PC-3 (cell line): ENCODE results near the gene TBC1D21. TPM values are rescaled to one million over a fixed set of nuclear protein-coding genes. Genes with fewer than 3 reads are reported as not detected.

Experiments used
- ATAC-seq: fragments of 200-7000 bp; cut with Tn5 transposase; 2 replicates; pipeline ENCODE4 v1.9.1; 2020; ENCODE audit warnings: mild to moderate bottlenecking, moderate library complexity
- BruUV-seq: library from RNA; stranded (reverse); fragments of 400-500 nt; replicated peaks from 2 replicates; lab custom pipeline; 2021; lab: Mats Ljungman, UMichigan
- CTCF ChIA-PET: fragments of 300-600 bp; sonication (Branson Sonifier 250); formaldehyde crosslinking; loops from one replicate; lab custom pipeline; 2022; ENCODE audit warnings: antibody characterized with exemption; lab: Charles Lee
- POLR2A ChIA-PET: fragments of 300-600 bp; sonication (Branson Sonifier 250); formaldehyde crosslinking; loops from one replicate; lab custom pipeline; 2022; ENCODE audit warnings: antibody characterized with exemption; ENCODE audit not compliant: unreplicated experiment; lab: Charles Lee
- DNase-seq: peaks from one replicate; pipeline ENCODE4 v3.0.0-alpha.2; 2015
- H2AFZ ChIP-seq: fragments of 300-600 bp; sonication (generic); 2 replicates; pipeline ENCODE4 v1.6.0; 2016; ENCODE audit warnings: antibody characterized with exemption, low read length
- H3F3A ChIP-seq: fragments of 300-600 bp; sonication (generic); one replicate; pipeline ENCODE4 v1.6.0; 2017; ENCODE audit warnings: antibody characterized with exemption, low read length, control low read depth, mild to moderate bottlenecking; ENCODE audit not compliant: unreplicated experiment
- H3K27ac ChIP-seq: fragments of 300-600 bp; sonication (generic); 2 replicates; pipeline ENCODE4 v1.5.1; 2016; ENCODE audit warnings: mild to moderate bottlenecking, low read length
- H3K27me3 ChIP-seq: fragments of 300-600 bp; sonication (generic); 2 replicates; pipeline ENCODE4 v1.6.1; 2016; ENCODE audit warnings: low read length, mixed read lengths
- H3K36me3 ChIP-seq: fragments of 300-600 bp; sonication (generic); 2 replicates; pipeline ENCODE4 v1.6.1; 2016; ENCODE audit warnings: low read depth, mixed run types, low read length, mixed read lengths
- H3K4me1 ChIP-seq: fragments of 300-600 bp; sonication (generic); 2 replicates; pipeline ENCODE4 v1.5.1; 2016; ENCODE audit warnings: low read length; ENCODE audit not compliant: insufficient read depth
- H3K4me2 ChIP-seq: fragments of 300-600 bp; sonication (generic); 2 replicates; pipeline ENCODE4 v1.6.0; 2016; ENCODE audit warnings: low read length
- H3K4me3 ChIP-seq: fragments of 300-600 bp; sonication (generic); 2 replicates; pipeline ENCODE4 v1.5.1; 2016; ENCODE audit warnings: mild to moderate bottlenecking, low read length, mixed read lengths
- H3K79me2 ChIP-seq: fragments of 300-600 bp; sonication (generic); 2 replicates; pipeline ENCODE4 v1.6.1; 2017; ENCODE audit warnings: low read length, mixed read lengths
- H3K9ac ChIP-seq: fragments of 300-600 bp; sonication (generic); 2 replicates; pipeline ENCODE4 v1.6.0; 2016; ENCODE audit warnings: mild to moderate bottlenecking, low read length
- H3K9me2 ChIP-seq: fragments of 300-600 bp; sonication (generic); replicated peaks from 2 replicates; pipeline ENCODE4 v1.6.1; 2016; ENCODE audit warnings: mixed run types, low read length, mixed read lengths
- H3K9me3 ChIP-seq: fragments of 300-600 bp; sonication (generic); 2 replicates; pipeline ENCODE4 v1.6.1; 2016; ENCODE audit warnings: low read length, mixed read lengths
- H4K20me1 ChIP-seq: fragments of 300-600 bp; sonication (generic); 2 replicates; pipeline ENCODE4 v1.6.1; 2016; ENCODE audit warnings: low read length, mixed read lengths
- EZH2 ChIP-seq: fragments of 300-600 bp; sonication (generic); IDR thresholded peaks from one replicate; pipeline ENCODE4 v1.6.1; 2017; ENCODE audit warnings: antibody characterized with exemption, mild to moderate bottlenecking, low read length; ENCODE audit not compliant: unreplicated experiment
- EZH2phosphoT487 ChIP-seq: fragments of 300-600 bp; sonication (generic); IDR thresholded peaks from 2 replicates; pipeline ENCODE4 v1.6.1; 2018; ENCODE audit warnings: mild to moderate bottlenecking, antibody characterized with exemption, low read length, borderline replicate concordance
- intact Hi-C: fragments of 100-400 bp; cut with micrococcal nuclease; formaldehyde crosslinking; loops from 2 replicates; pipeline ENCODE4 v1.9.0; 2023
- total RNA-seq: library from RNA; depleted of rRNA; stranded (reverse); fragments of >200 nt; gene quantifications from 2 replicates; pipeline ENCODE4 v1.2.3, GENCODE V29; 2014
- TF ChIP-seq, protein P1 (sequence below): fragments of 300-600 bp; sonication (generic); conservative IDR thresholded peaks from 2 replicates; pipeline ENCODE4 v1.5.1; 2017; ENCODE audit warnings: antibody characterized with exemption, low read depth, mild to moderate bottlenecking, low read length

TBC1D21 gene
- total RNA-seq, 1 experiment from 2014 or later = not detected

GRCh38 chr15:73910522-73911303, 37.3 kb downstream of the TBC1D21 start:
- Histone ChIP-seq H3K4me2 (no peak overlapping the region), H3K27ac (no peak overlapping the region), H3K36me3 (peaks cover 32% of the 10 kb centered on the region), H3K4me3 (no peak overlapping the region), H3F3A (peaks cover 3% of the 10 kb centered on the region), H3K9me3 (no peaks in the 10 kb centered on the region), H3K79me2 (no peaks in the 10 kb centered on the region), H4K20me1 (no peaks in the 10 kb centered on the region), H2AFZ (no peak overlapping the region), H3K9me2 (no peaks in the 10 kb centered on the region), H3K4me1 (peaks cover 20% of the 10 kb centered on the region), H3K9ac (no peak overlapping the region), H3K27me3 (no peaks in the 10 kb centered on the region)
- BruUV-seq = no TSS peak
- CTCF ChIA-PET = no interaction called here
- no peak for ATAC-seq
- TF ChIP-seq, protein P1, sequence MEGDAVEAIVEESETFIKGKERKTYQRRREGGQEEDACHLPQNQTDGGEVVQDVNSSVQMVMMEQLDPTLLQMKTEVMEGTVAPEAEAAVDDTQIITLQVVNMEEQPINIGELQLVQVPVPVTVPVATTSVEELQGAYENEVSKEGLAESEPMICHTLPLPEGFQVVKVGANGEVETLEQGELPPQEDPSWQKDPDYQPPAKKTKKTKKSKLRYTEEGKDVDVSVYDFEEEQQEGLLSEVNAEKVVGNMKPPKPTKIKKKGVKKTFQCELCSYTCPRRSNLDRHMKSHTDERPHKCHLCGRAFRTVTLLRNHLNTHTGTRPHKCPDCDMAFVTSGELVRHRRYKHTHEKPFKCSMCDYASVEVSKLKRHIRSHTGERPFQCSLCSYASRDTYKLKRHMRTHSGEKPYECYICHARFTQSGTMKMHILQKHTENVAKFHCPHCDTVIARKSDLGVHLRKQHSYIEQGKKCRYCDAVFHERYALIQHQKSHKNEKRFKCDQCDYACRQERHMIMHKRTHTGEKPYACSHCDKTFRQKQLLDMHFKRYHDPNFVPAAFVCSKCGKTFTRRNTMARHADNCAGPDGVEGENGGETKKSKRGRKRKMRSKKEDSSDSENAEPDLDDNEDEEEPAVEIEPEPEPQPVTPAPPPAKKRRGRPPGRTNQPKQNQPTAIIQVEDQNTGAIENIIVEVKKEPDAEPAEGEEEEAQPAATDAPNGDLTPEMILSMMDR = no peak
- no peak for TF ChIP-seq EZH2
- no peak for TF ChIP-seq EZH2phosphoT487
- POLR2A ChIA-PET = no interaction called here
- DNase-seq = no peak
- intact Hi-C loops = no loop called here

DNA sequence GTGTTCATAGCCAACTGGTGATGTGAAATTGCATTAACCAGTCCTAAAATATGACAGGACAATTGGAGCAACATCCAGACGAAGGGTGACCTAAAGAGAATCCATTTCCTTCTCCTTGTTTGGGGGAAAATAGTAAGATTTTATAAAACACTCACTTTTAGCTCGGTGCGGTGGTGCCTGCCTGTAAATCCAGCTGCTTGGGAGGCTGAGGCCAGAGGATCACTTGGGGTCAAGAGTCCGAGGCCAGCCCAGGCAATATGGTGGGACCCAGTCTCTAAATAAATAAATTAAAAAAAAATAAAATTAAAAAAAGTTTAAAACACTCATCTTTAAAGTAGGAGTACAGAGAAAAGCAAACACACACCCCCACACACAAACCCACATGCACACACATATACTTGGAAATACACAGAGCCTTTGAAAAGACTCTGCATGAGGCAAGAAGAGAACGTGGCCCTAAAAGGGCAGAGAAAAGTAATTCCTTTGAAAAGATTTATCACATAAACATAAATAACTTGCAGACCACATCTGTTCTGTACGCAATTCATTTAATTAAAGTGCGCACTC, 38.7 kb downstream of the TBC1D21 start:
- Histone ChIP-seq H4K20me1 (no peaks in the 10 kb centered on the region), H3F3A (peaks cover 8% of the 10 kb centered on the region), H3K36me3 (peaks cover 43% of the 10 kb centered on the region), H3K4me2 (no peak overlapping the region), H2AFZ (no peak overlapping the region), H3K9me2 (no peaks in the 10 kb centered on the region), H3K4me3 (no peak overlapping the region), H3K27ac (no peak overlapping the region), H3K27me3 (no peaks in the 10 kb centered on the region), H3K4me1 (peaks cover 32% of the 10 kb centered on the region), H3K79me2 (peaks cover 7% of the 10 kb centered on the region; the same call in 1 of the 2 replicates), H3K9ac (no peak overlapping the region), H3K9me3 (no peaks in the 10 kb centered on the region)
- POLR2A ChIA-PET = interaction anchor here (0.5 kb wide), 1 partner anchor 265 kb away, joined by 13 read pairs; no protein-coding TSS in a partner anchor
- ATAC-seq (no peak), DNase-seq (no peak)
- no TSS peak for BruUV-seq
- intact Hi-C loops = no loop called here
- TF ChIP-seq, protein P1 = no peak
- CTCF ChIA-PET = no interaction called here

- intact Hi-C loops = loop anchor here (2.0 kb wide), 1 partner anchor 39 kb away; no protein-coding TSS in a partner anchor
- Histone ChIP-seq H3K4me3 (no peak overlapping the region), H3K36me3 (peaks cover 41% of the 10 kb centered on the region), H3K9me3 (no peaks in the 10 kb centered on the region), H3K27ac (peak overlapping the region; percentile 54), H3F3A (peaks cover 8% of the 10 kb centered on the region), H3K79me2 (peaks cover 22% of the 10 kb centered on the region), H3K27me3 (no peaks in the 10 kb centered on the region), H2AFZ (no peak overlapping the region), H4K20me1 (no peaks in the 10 kb centered on the region), H3K9ac (no peak overlapping the region), H3K4me1 (peaks cover 51% of the 10 kb centered on the region), H3K9me2 (no peaks in the 10 kb centered on the region), H3K4me2 (peak overlapping the region; percentile 15; the same call in 1 of the 2 replicates)
- ChIA-PET POLR2A (no interaction called here), CTCF (no interaction called here)
- no TSS peak for BruUV-seq
- no peak for ATAC-seq
- TF ChIP-seq EZH2 = no peak
- no peak for TF ChIP-seq EZH2phosphoT487
- TF ChIP-seq, protein P1 = no peak
- DNase-seq = no peak
These were observed 40.8 kb downstream of the TBC1D21 start for GRCh38 chr15:73914145-73914544.
